Endothelial cell of umbilical vein (primary cell): ENCODE data around the gene CDH2. TPM values are rescaled to one million over a fixed set of nuclear protein-coding genes. Genes with fewer than 3 reads are reported as not detected.
A peak's percentile ranks its signal among the peaks of the same experiment; 100 is the strongest.

ENCODE experiments used
- BruUV-seq: library from RNA; stranded (reverse); fragments of 400-500 nt; replicated peaks from 2 replicates; lab custom pipeline; 2021; lab: Mats Ljungman, UMichigan
- CTCF ChIA-PET: fragments of 300-600, 350-600 bp; sonication (Branson Sonifier 250); formaldehyde crosslinking; loops from one replicate; lab custom pipeline; 2021; ENCODE audit warnings: antibody characterized with exemption, inconsistent platforms; lab: Charles Lee
- POLR2A ChIA-PET: fragments of 300-600, 350-600 bp; sonication (Branson Sonifier 250); formaldehyde crosslinking; loops from one replicate; lab custom pipeline; 2021; ENCODE audit warnings: antibody characterized with exemption, inconsistent platforms; lab: Charles Lee
- DNase-seq: peaks from one replicate; pipeline ENCODE4 v3.0.0-alpha.2; 2011; ENCODE audit warnings: low read depth, low spot score
- FAIRE-seq: peaks from 2 replicates; lab custom pipeline; 2011; peaks lifted over from hg19 to GRCh38; lab: Jason Lieb, UNC
- H2AFZ ChIP-seq: 2 replicates; pipeline ENCODE4 v1.6.0; 2012; ENCODE audit warnings: low read depth, low read length, control low read depth, inconsistent platforms
- H3K27ac ChIP-seq: 2 replicates; pipeline ENCODE4 v1.5.1; 2011; ENCODE audit warnings: low read depth, mild to moderate bottlenecking, control low read depth, low read length, moderate library complexity; ENCODE audit not compliant: insufficient read depth
- H3K27me3 ChIP-seq, 2 experiments: 2 replicates each; pipeline versions ENCODE4 v1.6.0 to v1.6.1; 2011; ENCODE audit warnings: low read length in 2 of 2, mixed read lengths in 1 of 2; ENCODE audit not compliant: control insufficient read depth in 2 of 2, insufficient read depth in 2 of 2
- H3K36me3 ChIP-seq, 2 experiments: 2 replicates in 1 of 2; 3 replicates in 1 of 2; pipeline ENCODE4 v1.5.1; 2011; ENCODE audit warnings: low read length in 2 of 2, mild to moderate bottlenecking in 1 of 2, moderate library complexity in 1 of 2; ENCODE audit not compliant: control insufficient read depth in 2 of 2, insufficient read depth in 2 of 2; ENCODE audit errors: extremely low read depth in 1 of 2
- H3K4me1 ChIP-seq: 3 replicates; pipeline ENCODE4 v1.5.1; 2011; ENCODE audit warnings: mild to moderate bottlenecking, low read length; ENCODE audit not compliant: control insufficient read depth, insufficient read depth; ENCODE audit errors: extremely low read depth
- H3K4me2 ChIP-seq: 2 replicates; pipeline ENCODE4 v1.6.1; 2011; ENCODE audit warnings: low read length, control low read depth, mixed read lengths; ENCODE audit not compliant: insufficient read depth
- H3K4me3 ChIP-seq, 3 experiments: fragments of 200-600 bp in 1 of 3; sonication (generic), shearing (Covaris generic) in 1 of 3; replicated peaks in 1 of 3; 2 replicates each; pipeline ENCODE4 v1.5.1; 2011 to 2016; ENCODE audit warnings: control low read depth in 3 of 3, low read length in 3 of 3, mild to moderate bottlenecking in 2 of 3, inconsistent platforms in 1 of 3, low read depth in 1 of 3, moderate library complexity in 1 of 3; ENCODE audit not compliant: insufficient read depth in 1 of 3
- H3K79me2 ChIP-seq: 2 replicates; pipeline ENCODE4 v1.6.0; 2012; ENCODE audit warnings: low read length, inconsistent platforms; ENCODE audit not compliant: control insufficient read depth, insufficient read depth
- H3K9ac ChIP-seq: replicated peaks from 2 replicates; pipeline ENCODE3; 2011; ENCODE audit warnings: low read length, control low read depth; ENCODE audit not compliant: insufficient read depth; ENCODE audit errors: extremely low read depth
- H3K9me1 ChIP-seq: replicated peaks from 3 replicates; pipeline ENCODE4 v1.6.0; 2011; ENCODE audit warnings: mild to moderate bottlenecking, low read length; ENCODE audit not compliant: control insufficient read depth, insufficient read depth; ENCODE audit errors: extremely low read depth
- H3K9me3 ChIP-seq: replicated peaks from 2 replicates; pipeline ENCODE4 v1.5.1; 2012; ENCODE audit warnings: low read length, inconsistent platforms; ENCODE audit not compliant: control insufficient read depth, insufficient read depth
- H4K20me1 ChIP-seq: replicated peaks from 2 replicates; pipeline ENCODE3; 2011; ENCODE audit warnings: mild to moderate bottlenecking, low read length; ENCODE audit not compliant: control insufficient read depth, insufficient read depth; ENCODE audit errors: extremely low read depth
- FOS ChIP-seq: IDR thresholded peaks from 2 replicates; pipeline ENCODE4 v1.6.1; 2011; ENCODE audit warnings: mild to moderate bottlenecking, low read length, moderate library complexity, borderline replicate concordance; ENCODE audit not compliant: insufficient read depth
- JUN ChIP-seq: IDR thresholded peaks from 2 replicates; pipeline ENCODE4 v1.6.1; 2011; ENCODE audit warnings: borderline replicate concordance, low read depth; ENCODE audit not compliant: insufficient read length, insufficient read depth
- POLR2AphosphoS5 ChIP-seq: IDR thresholded peaks from 2 replicates; pipeline ENCODE4 v1.6.1; 2012; ENCODE audit warnings: low read depth, mild to moderate bottlenecking, control low read depth, low read length, moderate library complexity; ENCODE audit not compliant: insufficient read depth
- dilution Hi-C: fragments of 300-500 bp; cut with MboI; formaldehyde crosslinking; loops from one replicate; pipeline ENCODE4 v1.15.0; 2019; ENCODE audit warnings: low sequenced_read_pairs; ENCODE audit not compliant: extremely low pct_ligation_motif_present
- intact Hi-C: fragments of 100-400 bp; cut with micrococcal nuclease; formaldehyde crosslinking; loops from one replicate; pipeline ENCODE4 v1.10.0; 2022
- polyA plus RNA-seq, 4 experiments: library from polyadenylated mRNA; depleted of rRNA in 3 of 4; stranded (reverse) in 3 of 4; unstranded in 1 of 4; fragments of >200 nt; gene quantifications; 2 replicates each; pipeline versions ENCODE4 v1.2.1 to v1.2.3, GENCODE V29; 2011 to 2012; ENCODE audit warnings: missing spikeins in 1 of 4
- total RNA-seq: library from RNA; stranded (reverse); gene quantifications from 2 replicates; pipeline ENCODE4 v1.2.3, GENCODE V29; 2021

Gene CDH2
- total and polyA plus RNA-seq, 2 donors (not counting 3 experiments of a cell fraction or from before 2014, with no cell fraction given), result 37.6 to 59.5 TPM

DNA sequence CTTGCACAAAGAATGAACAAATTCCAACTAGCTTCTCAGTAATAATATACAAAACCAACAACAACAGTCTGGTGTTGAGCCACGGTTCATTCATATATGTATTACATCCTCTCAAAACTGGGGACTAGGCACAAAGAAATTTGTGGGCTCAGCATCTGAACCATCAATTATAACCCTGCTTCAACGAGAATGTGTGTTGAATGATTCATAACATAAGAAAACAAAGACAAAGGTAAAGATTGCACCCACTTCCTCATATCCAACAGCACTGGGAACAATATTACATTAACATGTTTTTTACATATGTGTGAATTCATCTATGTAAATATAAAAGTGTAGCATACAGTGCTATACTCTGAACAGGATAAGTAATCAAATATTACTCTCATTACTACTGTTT is 144.8 kb downstream of the CDH2 start:
- intact Hi-C loops (no loop called here), dilution Hi-C loops (no loop called here)
- Histone ChIP-seq H3K27me3 (no peaks in the 10 kb centered on the region), H3K9me1 (no peaks in the 10 kb centered on the region), H3K27ac (no peak overlapping the region), H2AFZ (no peak overlapping the region), H4K20me1 (no peaks in the 10 kb centered on the region), H3K9ac (no peak overlapping the region), H3K4me1 (peaks cover 4% of the 10 kb centered on the region), H3K9me3 (no peaks in the 10 kb centered on the region), H3K36me3 (no peaks in the 10 kb centered on the region), H3K4me2 (no peak overlapping the region), H3K79me2 (peaks cover 3% of the 10 kb centered on the region), H3K4me3 (no peak overlapping the region)
- no TSS peak for BruUV-seq
- DNase-seq (peak; percentile 7), FAIRE-seq (no peak)
- CTCF ChIA-PET, result no interaction called here
- POLR2A ChIA-PET, result no interaction called here
- TF ChIP-seq FOS (peak; percentile 8), JUN (no peak)

DNA sequence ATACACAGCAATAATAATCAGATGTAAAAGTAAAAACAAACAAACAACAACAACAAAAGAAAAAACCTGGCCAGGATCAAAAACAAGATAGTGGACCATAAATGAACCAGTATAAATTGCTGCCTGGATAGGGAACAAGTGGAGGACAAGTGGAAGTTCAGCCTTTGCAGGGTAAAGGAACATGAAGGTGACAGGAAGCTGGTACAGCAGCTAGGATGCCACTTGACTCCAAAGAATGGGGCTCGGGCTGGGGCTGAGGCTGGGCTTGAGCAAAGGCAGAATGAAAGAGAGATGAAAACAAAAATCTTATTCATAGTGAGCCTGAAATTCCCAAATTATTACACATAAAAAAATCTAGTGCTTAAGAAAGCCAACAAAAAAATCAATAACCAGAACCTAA is 146.5 kb downstream of the CDH2 start:
- no peak for FAIRE-seq
- no TSS peak for BruUV-seq
- dilution Hi-C loops, result no loop called here

More for the DNA sequence above, 146.5 kb downstream of the CDH2 start:
- DNase-seq, result no peak
- no peak overlapping the region for H3K9ac ChIP-seq
- peaks cover 3% of the 10 kb centered on the region for H3K79me2 ChIP-seq
- H3K4me1 ChIP-seq, result peaks cover 4% of the 10 kb centered on the region
- no peak for TF ChIP-seq POLR2AphosphoS5
- no peak overlapping the region for H3K4me2 ChIP-seq
- no peaks in the 10 kb centered on the region for H4K20me1 ChIP-seq
- no peaks in the 10 kb centered on the region for H3K27me3 ChIP-seq
- no peaks in the 10 kb centered on the region for H3K9me3 ChIP-seq
- intact Hi-C loops, result no loop called here
- no peak overlapping the region for H3K4me3 ChIP-seq
- no peaks in the 10 kb centered on the region for H3K9me1 ChIP-seq
- no peaks in the 10 kb centered on the region for H3K36me3 ChIP-seq
- ChIA-PET POLR2A (no interaction called here), CTCF (interaction anchor here (1.1 to 1.6 kb wide), 2 partner anchors 7 to 17 kb away, joined by 4 to 5 read pairs; no protein-coding TSS in a partner anchor)
- H3K27ac ChIP-seq, result no peak overlapping the region
- no peak overlapping the region for H2AFZ ChIP-seq
